HEK293 (cell line): ENCODE measurements around the gene ANKRD11.
A peak's percentile ranks its signal among the peaks of the same experiment; 100 is the strongest.

Source experiments
- CTCF ChIP-seq: fragments of 450-650 bp; formaldehyde crosslinking; IDR thresholded peaks from 2 replicates; pipeline ENCODE4 v1.5.1; 2016; ENCODE audit warnings: missing biosample characterization, missing genetic modification characterization
- HOXD13 ChIP-seq: sonication (generic); formaldehyde crosslinking; IDR thresholded peaks from 2 replicates; pipeline ENCODE4 v1.8.0; 2022; ENCODE audit warnings: missing genetic modification reagents, borderline replicate concordance
- PRDM1 ChIP-seq: fragments of 450-650 bp; formaldehyde crosslinking; IDR thresholded peaks from 2 replicates; pipeline ENCODE4; 2016; ENCODE audit warnings: missing biosample characterization, missing genetic modification characterization
- SCRT2 ChIP-seq: fragments of 450-650 bp; formaldehyde crosslinking; IDR thresholded peaks from 2 replicates; pipeline ENCODE4 v1.5.1; 2016; ENCODE audit warnings: missing biosample characterization, missing genetic modification characterization
- TCF7L2 ChIP-seq: IDR thresholded peaks from 2 replicates; pipeline ENCODE4 v1.6.1; 2011; ENCODE audit warnings: low read depth, mild to moderate bottlenecking, inconsistent platforms, low read length, moderate library complexity, borderline replicate concordance
- YY1 ChIP-seq: fragments of 450-650 bp; formaldehyde crosslinking; IDR thresholded peaks from 2 replicates; pipeline ENCODE4 v1.5.1; 2018; ENCODE audit warnings: missing biosample characterization, missing genetic modification characterization
- ZBTB20 ChIP-seq: fragments of 450-650 bp; formaldehyde crosslinking; IDR thresholded peaks from 2 replicates; pipeline ENCODE4 v1.5.1; 2016; ENCODE audit warnings: missing biosample characterization, missing genetic modification characterization
- ZBTB21 ChIP-seq: fragments of 450-650 bp; formaldehyde crosslinking; IDR thresholded peaks from 2 replicates; pipeline ENCODE4 v1.5.1; 2017; ENCODE audit warnings: missing biosample characterization, missing genetic modification characterization
- ZFHX2 ChIP-seq: fragments of 450-650 bp; formaldehyde crosslinking; conservative IDR thresholded peaks from 2 replicates; pipeline ENCODE4 v1.5.1; 2016; ENCODE audit warnings: missing biosample characterization, missing genetic modification characterization
- ZNF223 ChIP-seq: fragments of 450-650 bp; formaldehyde crosslinking; IDR thresholded peaks from 2 replicates; pipeline ENCODE4 v1.5.1; 2016; ENCODE audit warnings: missing biosample characterization, missing genetic modification characterization
- ZNF391 ChIP-seq: fragments of 450-650 bp; formaldehyde crosslinking; IDR thresholded peaks from 2 replicates; pipeline ENCODE4 v1.5.1; 2016; ENCODE audit warnings: low read depth, missing biosample characterization, missing genetic modification characterization, borderline replicate concordance
- ZNF600 ChIP-seq: fragments of 450-650 bp; formaldehyde crosslinking; IDR thresholded peaks from 2 replicates; pipeline ENCODE4 v1.5.1; 2016; ENCODE audit warnings: missing biosample characterization, missing genetic modification characterization
- ZNF621 ChIP-seq: fragments of 450-650 bp; formaldehyde crosslinking; IDR thresholded peaks from 2 replicates; pipeline ENCODE4 v1.5.1; 2017; ENCODE audit warnings: missing biosample characterization, missing genetic modification characterization
- ZNF664 ChIP-seq: fragments of 450-650 bp; formaldehyde crosslinking; IDR thresholded peaks from 2 replicates; pipeline ENCODE4 v1.5.1; 2016; ENCODE audit warnings: missing biosample characterization, missing genetic modification characterization
- ZNF701 ChIP-seq: fragments of 450-650 bp; formaldehyde crosslinking; IDR thresholded peaks from 2 replicates; pipeline ENCODE4 v1.5.1; 2016; ENCODE audit warnings: missing biosample characterization, missing genetic modification characterization
- ZNF768 ChIP-seq: fragments of 450-650 bp; formaldehyde crosslinking; IDR thresholded peaks from 2 replicates; pipeline ENCODE4 v1.5.1; 2018; ENCODE audit warnings: missing biosample characterization, mild to moderate bottlenecking, missing genetic modification characterization
- ZNF776 ChIP-seq: fragments of 450-650 bp; formaldehyde crosslinking; IDR thresholded peaks from 2 replicates; pipeline ENCODE4 v1.5.0; 2017; ENCODE audit warnings: missing biosample characterization, missing genetic modification characterization, borderline replicate concordance
- TF ChIP-seq, protein P1 (sequence below): fragments of 450-650 bp; formaldehyde crosslinking; IDR thresholded peaks from 2 replicates; pipeline ENCODE4 v1.5.1; 2016; ENCODE audit warnings: missing biosample characterization, missing genetic modification characterization
- TF ChIP-seq, protein P2 (sequence below): fragments of 450-650 bp; formaldehyde crosslinking; IDR thresholded peaks from 2 replicates; pipeline ENCODE4 v1.5.1; 2017; ENCODE audit warnings: missing biosample characterization, missing genetic modification characterization
- TF ChIP-seq, protein P3 (sequence below): fragments of 450-650 bp; formaldehyde crosslinking; IDR thresholded peaks from 2 replicates; pipeline ENCODE4 v1.5.1; 2016; ENCODE audit warnings: missing biosample characterization, missing genetic modification characterization, borderline replicate concordance

ANKRD11 gene

GRCh38 chr16:89409161-89409711, 81.1 kb downstream of the ANKRD11 start (continued):
- TF ChIP-seq CTCF (tag by site-specific recombination), result no peak
- TF ChIP-seq TCF7L2, result no peak
- peak; percentile 75 for TF ChIP-seq ZFHX2 (tag by site-specific recombination)
- no peak for TF ChIP-seq ZNF621 (tag by site-specific recombination)
- TF ChIP-seq, protein P1, sequence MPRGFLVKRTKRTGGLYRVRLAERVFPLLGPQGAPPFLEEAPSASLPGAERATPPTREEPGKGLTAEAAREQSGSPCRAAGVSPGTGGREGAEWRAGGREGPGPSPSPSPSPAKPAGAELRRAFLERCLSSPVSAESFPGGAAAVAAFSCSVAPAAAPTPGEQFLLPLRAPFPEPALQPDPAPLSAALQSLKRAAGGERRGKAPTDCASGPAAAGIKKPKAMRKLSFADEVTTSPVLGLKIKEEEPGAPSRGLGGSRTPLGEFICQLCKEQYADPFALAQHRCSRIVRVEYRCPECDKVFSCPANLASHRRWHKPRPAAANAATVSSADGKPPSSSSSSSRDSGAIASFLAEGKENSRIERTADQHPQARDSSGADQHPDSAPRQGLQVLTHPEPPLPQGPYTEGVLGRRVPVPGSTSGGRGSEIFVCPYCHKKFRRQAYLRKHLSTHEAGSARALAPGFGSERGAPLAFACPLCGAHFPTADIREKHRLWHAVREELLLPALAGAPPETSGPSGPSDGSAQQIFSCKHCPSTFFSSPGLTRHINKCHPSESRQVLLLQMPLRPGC (tag by site-specific recombination), result no peak
- 0 out of 2 replicates have a peak, but pooled peaks have one; percentile 20 for TF ChIP-seq ZBTB20 (tag by site-specific recombination)
- TF ChIP-seq, protein P2, sequence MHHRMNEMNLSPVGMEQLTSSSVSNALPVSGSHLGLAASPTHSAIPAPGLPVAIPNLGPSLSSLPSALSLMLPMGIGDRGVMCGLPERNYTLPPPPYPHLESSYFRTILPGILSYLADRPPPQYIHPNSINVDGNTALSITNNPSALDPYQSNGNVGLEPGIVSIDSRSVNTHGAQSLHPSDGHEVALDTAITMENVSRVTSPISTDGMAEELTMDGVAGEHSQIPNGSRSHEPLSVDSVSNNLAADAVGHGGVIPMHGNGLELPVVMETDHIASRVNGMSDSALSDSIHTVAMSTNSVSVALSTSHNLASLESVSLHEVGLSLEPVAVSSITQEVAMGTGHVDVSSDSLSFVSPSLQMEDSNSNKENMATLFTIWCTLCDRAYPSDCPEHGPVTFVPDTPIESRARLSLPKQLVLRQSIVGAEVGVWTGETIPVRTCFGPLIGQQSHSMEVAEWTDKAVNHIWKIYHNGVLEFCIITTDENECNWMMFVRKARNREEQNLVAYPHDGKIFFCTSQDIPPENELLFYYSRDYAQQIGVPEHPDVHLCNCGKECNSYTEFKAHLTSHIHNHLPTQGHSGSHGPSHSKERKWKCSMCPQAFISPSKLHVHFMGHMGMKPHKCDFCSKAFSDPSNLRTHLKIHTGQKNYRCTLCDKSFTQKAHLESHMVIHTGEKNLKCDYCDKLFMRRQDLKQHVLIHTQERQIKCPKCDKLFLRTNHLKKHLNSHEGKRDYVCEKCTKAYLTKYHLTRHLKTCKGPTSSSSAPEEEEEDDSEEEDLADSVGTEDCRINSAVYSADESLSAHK (tag by site-specific recombination), result no peak
- TF ChIP-seq, protein P3, sequence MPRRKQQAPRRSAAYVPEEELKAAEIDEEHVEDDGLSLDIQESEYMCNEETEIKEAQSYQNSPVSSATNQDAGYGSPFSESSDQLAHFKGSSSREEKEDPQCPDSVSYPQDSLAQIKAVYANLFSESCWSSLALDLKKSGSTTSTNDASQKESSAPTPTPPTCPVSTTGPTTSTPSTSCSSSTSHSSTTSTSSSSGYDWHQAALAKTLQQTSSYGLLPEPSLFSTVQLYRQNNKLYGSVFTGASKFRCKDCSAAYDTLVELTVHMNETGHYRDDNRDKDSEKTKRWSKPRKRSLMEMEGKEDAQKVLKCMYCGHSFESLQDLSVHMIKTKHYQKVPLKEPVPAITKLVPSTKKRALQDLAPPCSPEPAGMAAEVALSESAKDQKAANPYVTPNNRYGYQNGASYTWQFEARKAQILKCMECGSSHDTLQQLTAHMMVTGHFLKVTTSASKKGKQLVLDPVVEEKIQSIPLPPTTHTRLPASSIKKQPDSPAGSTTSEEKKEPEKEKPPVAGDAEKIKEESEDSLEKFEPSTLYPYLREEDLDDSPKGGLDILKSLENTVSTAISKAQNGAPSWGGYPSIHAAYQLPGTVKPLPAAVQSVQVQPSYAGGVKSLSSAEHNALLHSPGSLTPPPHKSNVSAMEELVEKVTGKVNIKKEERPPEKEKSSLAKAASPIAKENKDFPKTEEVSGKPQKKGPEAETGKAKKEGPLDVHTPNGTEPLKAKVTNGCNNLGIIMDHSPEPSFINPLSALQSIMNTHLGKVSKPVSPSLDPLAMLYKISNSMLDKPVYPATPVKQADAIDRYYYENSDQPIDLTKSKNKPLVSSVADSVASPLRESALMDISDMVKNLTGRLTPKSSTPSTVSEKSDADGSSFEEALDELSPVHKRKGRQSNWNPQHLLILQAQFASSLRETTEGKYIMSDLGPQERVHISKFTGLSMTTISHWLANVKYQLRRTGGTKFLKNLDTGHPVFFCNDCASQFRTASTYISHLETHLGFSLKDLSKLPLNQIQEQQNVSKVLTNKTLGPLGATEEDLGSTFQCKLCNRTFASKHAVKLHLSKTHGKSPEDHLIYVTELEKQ (tag by site-specific recombination), result no peak
- TF ChIP-seq ZNF223, result no peak
- TF ChIP-seq HOXD13 (CRISPR knock-in tag), result no peak
- TF ChIP-seq ZNF776 (tag by site-specific recombination), result no peak
- no peak for TF ChIP-seq ZNF391 (tag by site-specific recombination)
- 0 out of 2 replicates have a peak, but pooled peaks have one; percentile 35 for TF ChIP-seq ZNF600 (tag by site-specific recombination)
- TF ChIP-seq ZNF768 (tag by site-specific recombination), result no peak
- TF ChIP-seq ZNF664 (tag by site-specific recombination), result no peak
- no peak for TF ChIP-seq ZBTB21 (tag by site-specific recombination)
- TF ChIP-seq SCRT2 (tag by site-specific recombination), result peak; percentile 65
- no peak for TF ChIP-seq ZNF701 (tag by site-specific recombination)
- TF ChIP-seq PRDM1 (tag by site-specific recombination), result no peak
- TF ChIP-seq YY1 (tag by site-specific recombination), result no peak
